H1 (cell line): Measurements from ENCODE around the gene DPY19L1. TPM values are rescaled to one million over a fixed set of nuclear protein-coding genes. Genes with fewer than 3 reads are reported as not detected.

Experiments used
- BACH1 ChIP-seq: IDR thresholded peaks from 2 replicates; pipeline ENCODE4 v1.6.1; 2012; ENCODE audit warnings: low read length, improper control_type of control experiment
- CHD7 ChIP-seq: fragments of 300-600 bp; sonication (generic); IDR thresholded peaks from 2 replicates; pipeline ENCODE4 v1.7.1; 2012; ENCODE audit warnings: low read length, moderate library complexity, mild to moderate bottlenecking, inconsistent platforms; ENCODE audit not compliant: insufficient replicate concordance
- FOSL1 ChIP-seq: IDR thresholded peaks from 2 replicates; pipeline ENCODE4 v1.6.1; 2011; ENCODE audit warnings: mild to moderate bottlenecking, low read depth, low read length, moderate library complexity; ENCODE audit not compliant: insufficient read depth
- KDM1A ChIP-seq: fragments of 200-600, 300-600 bp; sonication (generic); IDR thresholded peaks from 2 replicates; pipeline ENCODE4 v1.7.1; 2016; ENCODE audit warnings: mild to moderate bottlenecking, low read length, borderline replicate concordance
- RBBP5 ChIP-seq: IDR thresholded peaks from 2 replicates; pipeline ENCODE4 v1.7.1; 2012; ENCODE audit warnings: low read depth, mild to moderate bottlenecking, inconsistent platforms, low read length, moderate library complexity, borderline replicate concordance
- SIRT6 ChIP-seq: IDR thresholded peaks from one replicate; pipeline ENCODE4 v1.7.1; 2012; ENCODE audit warnings: low read length, inconsistent platforms
- polyA plus RNA-seq, 7 experiments: library from polyadenylated mRNA; depleted of rRNA in 3 of 7; stranded (reverse) in 5 of 7; unstranded in 2 of 7; fragments of >200 nt in 5 of 7; fragments of 200-250 nt in 2 of 7; gene quantifications; 1 replicate in 5 of 7; 2 replicates in 1 of 7; 4 replicates in 1 of 7; pipeline versions ENCODE4 v1.2.1 to v1.2.3, GENCODE V29; 2011 to 2013; ENCODE audit warnings: missing spikeins in 2 of 7, mixed read lengths in 2 of 7
- total RNA-seq: library from RNA; stranded (reverse); fragmentation: NEBNext Ultra II Directional; extraction: Animal tissue kit (Norgen Biotek cat#: 25700); gene quantifications from 2 replicates; pipeline ENCODE4 v1.2.1, GENCODE V29; 2021

Gene DPY19L1
- total and polyA plus RNA-seq, 2 of the 8 experiments (the other 6 are each of a cell fraction or from before 2014, with no cell fraction given): 14.1 to 23.3 TPM

- TF ChIP-seq CHD7: no peak
- no peak for TF ChIP-seq SIRT6
- TF ChIP-seq KDM1A: no peak
- TF ChIP-seq BACH1: no peak
- TF ChIP-seq FOSL1: no peak
- TF ChIP-seq RBBP5: no peak
These were observed 45.1 kb downstream of the DPY19L1 start (continued) for GRCh38 chr7:34991938-34992840.
